CD14-positive monocyte (primary cell): ENCODE data around the gene CNTNAP1. TPM values are rescaled to one million over a fixed set of nuclear protein-coding genes. Genes with fewer than 3 reads are reported as not detected.
A peak's percentile ranks its signal among the peaks of the same experiment; 100 is the strongest.

ENCODE experiments used
- DNase-seq, 3 donors: peaks; one replicate each; pipeline ENCODE4 v3.0.0-alpha.2; 2011 to 2022
- H2AFZ ChIP-seq: 2 replicates; pipeline ENCODE4 v1.6.0; 2012; ENCODE audit warnings: mild to moderate bottlenecking, low read depth, low read length, inconsistent platforms; ENCODE audit not compliant: insufficient read depth, poor library complexity, severe bottlenecking
- H3K27ac ChIP-seq, 2 donors: 1 replicate in 1 of 2; 2 replicates in 1 of 2; pipeline ENCODE4 v1.5.1; 2012 to 2013; ENCODE audit warnings: low read length in 2 of 2, control low read depth in 1 of 2, inconsistent platforms in 1 of 2, low read depth in 1 of 2, mild to moderate bottlenecking in 1 of 2
- H3K27me3 ChIP-seq, 2 donors: one replicate each; pipeline versions ENCODE4 v1.6.0 to v1.6.1; 2011 to 2013; ENCODE audit warnings: low read length in 2 of 2; ENCODE audit not compliant: control insufficient read depth in 2 of 2, insufficient read depth in 2 of 2
- H3K36me3 ChIP-seq, 2 donors: replicated peaks in 1 of 2; 1 replicate in 1 of 2; 2 replicates in 1 of 2; pipeline versions ENCODE4 v1.5.1 to v1.6.1; 2012 to 2013; ENCODE audit warnings: low read length in 2 of 2, control low read depth in 1 of 2, inconsistent platforms in 1 of 2, mild to moderate bottlenecking in 1 of 2; ENCODE audit not compliant: insufficient read depth in 2 of 2, control insufficient read depth in 1 of 2
- H3K4me1 ChIP-seq, 2 donors: 1 replicate in 1 of 2; 2 replicates in 1 of 2; pipeline versions ENCODE4 v1.5.1 to v1.6.1; 2012 to 2013; ENCODE audit warnings: low read length in 2 of 2, control low read depth in 1 of 2, inconsistent platforms in 1 of 2, mild to moderate bottlenecking in 1 of 2, moderate library complexity in 1 of 2; ENCODE audit not compliant: insufficient read depth in 2 of 2, control insufficient read depth in 1 of 2
- H3K4me2 ChIP-seq: replicated peaks from 2 replicates; pipeline ENCODE3; 2012; ENCODE audit warnings: low read length, moderate library complexity, mild to moderate bottlenecking; ENCODE audit not compliant: poor library complexity, severe bottlenecking; ENCODE audit errors: extremely low read depth
- H3K4me3 ChIP-seq, 3 experiments: fragments of 200-600 bp in 1 of 3; sonication (generic) in 1 of 3; replicated peaks in 1 of 3; 1 replicate in 2 of 3; 2 replicates in 1 of 3; pipeline ENCODE4 v1.5.1; 2011 to 2013; ENCODE audit warnings: low read length in 3 of 3, mild to moderate bottlenecking in 3 of 3, control low read depth in 2 of 3, low read depth in 2 of 3, inconsistent platforms in 1 of 3, moderate library complexity in 1 of 3
- H3K79me2 ChIP-seq: 2 replicates; pipeline ENCODE4 v1.6.0; 2012; ENCODE audit warnings: mild to moderate bottlenecking, control low read depth, inconsistent platforms, low read length, moderate library complexity; ENCODE audit not compliant: insufficient read depth
- H3K9ac ChIP-seq: 2 replicates; pipeline ENCODE4 v1.6.0; 2017; ENCODE audit warnings: low read length, mild to moderate bottlenecking; ENCODE audit not compliant: insufficient read depth, poor library complexity, severe bottlenecking
- H3K9me3 ChIP-seq, 2 donors: replicated peaks in 1 of 2; 1 replicate in 1 of 2; 2 replicates in 1 of 2; pipeline versions ENCODE4 v1.5.1 to v1.6.1; 2012 to 2013; ENCODE audit warnings: low read length in 2 of 2, control low read depth in 1 of 2; ENCODE audit not compliant: control insufficient read depth in 1 of 2, insufficient read depth in 1 of 2
- H4K20me1 ChIP-seq: 2 replicates; pipeline ENCODE4 v1.6.0; 2012; ENCODE audit warnings: mild to moderate bottlenecking, low read length, control low read depth, moderate library complexity; ENCODE audit not compliant: insufficient read depth
- H3K27ac Mint-ChIP-seq, 7 donors: one replicate each; pipeline ENCODE4 v1.8.0; 2020; ENCODE audit warnings: mild to moderate bottlenecking in 7 of 7, mixed read lengths in 7 of 7, moderate library complexity in 6 of 7, inconsistent platforms in 2 of 7
- H3K27me3 Mint-ChIP-seq, 3 donors: one replicate each; pipeline ENCODE4 v1.8.0; 2021 to 2022; ENCODE audit warnings: low read depth in 3 of 3, mild to moderate bottlenecking in 3 of 3, mixed read lengths in 3 of 3, moderate library complexity in 3 of 3, inconsistent platforms in 1 of 3
- H3K36me3 Mint-ChIP-seq, 2 donors: one replicate each; pipeline ENCODE4 v1.8.0; 2020; ENCODE audit warnings: mixed read lengths in 2 of 2, inconsistent platforms in 1 of 2, mild to moderate bottlenecking in 1 of 2
- H3K4me1 Mint-ChIP-seq: one replicate; pipeline ENCODE4 v1.8.0; 2020; ENCODE audit warnings: mild to moderate bottlenecking, mixed read lengths
- H3K4me3 Mint-ChIP-seq, 2 donors: one replicate each; pipeline ENCODE4 v1.8.0; 2020; ENCODE audit warnings: mild to moderate bottlenecking in 2 of 2, mixed read lengths in 2 of 2, moderate library complexity in 1 of 2
- H3K9me3 Mint-ChIP-seq, 7 donors: one replicate each; pipeline ENCODE4 v1.8.0; 2020 to 2022; ENCODE audit warnings: mixed read lengths in 7 of 7, mild to moderate bottlenecking in 6 of 7, moderate library complexity in 6 of 7, inconsistent platforms in 2 of 7
- CTCF ChIP-seq: fragments of 200-600 bp; IDR thresholded peaks from one replicate; pipeline ENCODE4 v1.8.0; 2022; ENCODE audit warnings: antibody characterized with exemption, mild to moderate bottlenecking
- WGBS: methylation state at CpG from one replicate; pipeline ENCODE4 v1.1.5; 2013; ENCODE audit warnings: missing lambda C conversion rate; ENCODE audit not compliant: insufficient coverage; 5-methylcytosine and 5-hydroxymethylcytosine counted together
- intact Hi-C, 2 donors: fragments of 100-400 bp; cut with micrococcal nuclease; formaldehyde crosslinking; loops; one replicate each; pipeline versions ENCODE4 v1.15.0 to v1.15.1; 2023
- polyA plus RNA-seq, 3 donors: library from polyadenylated mRNA; depleted of rRNA in 1 of 3; unstranded in 2 of 3; stranded (reverse) in 1 of 3; fragments of 300-500 nt in 2 of 3; fragments of >200 nt in 1 of 3; fragmentation: Illumina TruSeq in 2 of 3; gene quantifications; 1 replicate in 2 of 3; 2 replicates in 1 of 3; pipeline ENCODE4 v1.2.3, GENCODE V29; 2012 to 2021
- small RNA-seq: library from RNA; depleted of rRNA; stranded (forward); fragments of <200 nt; gene quantifications from one replicate; pipeline ENCODE3, GENCODE V24; 2012; ENCODE audit warnings: low read depth; ENCODE audit not compliant: insufficient read length

The CNTNAP1 gene
- polyA plus RNA-seq, 3 donors, result 0.23 to 0.24 TPM; not detected in 1

- no peaks in the 10 kb centered on the region for H3K9me3 ChIP-seq
- no peak overlapping the region for H3K4me3 ChIP-seq
- TF ChIP-seq CTCF, result no peak
- H3K4me1 ChIP-seq, result peaks cover 25 to 27% of the 10 kb centered on the region in 2 donors
- Mint-ChIP-seq H3K36me3 (no peaks in the 10 kb centered on the region), H3K4me1 (peaks cover 16% of the 10 kb centered on the region), H3K27ac (peak overlapping the region in 1 of 7 donors; percentile 47), H3K4me3 (no peak overlapping the region), H3K9me3 (peaks cover 0 to 3% (median 0%) of the 10 kb centered on the region in 7 donors), H3K27me3 (peaks cover 14 to 26% (median 23%) of the 10 kb centered on the region in 3 donors)
- no peak for DNase-seq
- WGBS, result 96% methylated on average over 7 of the region's 11 CpGs
- intact Hi-C loops, result no loop called here
- H3K4me2 ChIP-seq, result no peak overlapping the region
- no peak overlapping the region for H2AFZ ChIP-seq
- no peaks in the 10 kb centered on the region for H4K20me1 ChIP-seq
- H3K79me2 ChIP-seq, result peaks cover 6% of the 10 kb centered on the region
- H3K9ac ChIP-seq, result no peak overlapping the region
- H3K27me3 ChIP-seq, result peaks cover 0 to 8% of the 10 kb centered on the region in 2 donors
- H3K36me3 ChIP-seq, result no peaks in the 10 kb centered on the region
- no peak overlapping the region for H3K27ac ChIP-seq
Observed at GRCh38 chr17:42748908-42749798, 66.8 kb downstream of the CNTNAP1 start.

Small RNA genes within 50 kb of the gene (small RNA-seq; reads per million reads assigned to genes)
- gene MIR6780A, result not detected

Other genes with a start within 250 kb of the CNTNAP1 start
- gene ATP6V0A1, start 223.7 kb upstream of the CNTNAP1 start, polyA plus RNA-seq, result 100 to 1,000 TPM in 1 of 3 donors, 10 to 100 TPM in 2; 36.1 to 126 (median 55.1) TPM
- 10 to 100 TPM; 10.4 to 32.9 (median 24.9) TPM for gene NAGLU, start 146.3 kb upstream of the CNTNAP1 start, polyA plus RNA-seq
- gene HSD17B1, start 129.6 kb upstream of the CNTNAP1 start, polyA plus RNA-seq, result under 1 TPM; 0.19 to 0.72 (median 0.27) TPM
- gene COASY, start 120.4 kb upstream of the CNTNAP1 start, polyA plus RNA-seq, result 10 to 100 TPM; 52.6 to 63.8 (median 57.9) TPM
- gene MLX, start 115.4 kb upstream of the CNTNAP1 start, polyA plus RNA-seq, result 100 to 1,000 TPM in 1 of 3 donors, 10 to 100 TPM in 2; 61.4 to 106 (median 63.5) TPM
- 1 to 10 TPM in 1 of 3 donors, not detected in 2; 1.2 TPM for gene PSMC3IP, start 104.8 kb upstream of the CNTNAP1 start, polyA plus RNA-seq
- 10 to 100 TPM; 34.0 to 69.9 (median 69.9) TPM for gene RETREG3, start 73.2 kb upstream of the CNTNAP1 start, polyA plus RNA-seq
- gene TUBG1, start 72.8 kb upstream of the CNTNAP1 start, polyA plus RNA-seq, result 10 to 100 TPM in 2 of 3 donors, 1 to 10 TPM in 1; 7.5 to 17.4 (median 10.2) TPM
- 1 to 10 TPM in 1 of 3 donors, under 1 TPM in 2; 0.31 to 7.3 (median 0.47) TPM for gene TUBG2, start 23.2 kb upstream of the CNTNAP1 start, polyA plus RNA-seq
- under 1 TPM; 0.38 to 0.43 (median 0.41) TPM for gene PLEKHH3, start 5.5 kb upstream of the CNTNAP1 start, polyA plus RNA-seq
- gene CCR10, start 688 bp upstream of the CNTNAP1 start, polyA plus RNA-seq, result under 1 TPM in 2 of 3 donors, not detected in 1; 0.13 to 0.37 TPM
- 100 to 1,000 TPM in 1 of 3 donors, 10 to 100 TPM in 2; 12.3 to 169 (median 17.8) TPM for gene EZH1, start 62.5 kb downstream of the CNTNAP1 start, polyA plus RNA-seq
- gene RAMP2, start 78.7 kb downstream of the CNTNAP1 start, polyA plus RNA-seq, result not detected
- 100 to 1,000 TPM in 2 of 3 donors, 10 to 100 TPM in 1; 71.3 to 125 (median 104) TPM for gene VPS25, start 90.9 kb downstream of the CNTNAP1 start, polyA plus RNA-seq
- not detected for gene WNK4, start 98.1 kb downstream of the CNTNAP1 start, polyA plus RNA-seq
- 100 to 1,000 TPM in 2 of 3 donors, 10 to 100 TPM in 1; 21.5 to 171 (median 156) TPM for gene COA3, start 116.2 kb downstream of the CNTNAP1 start, polyA plus RNA-seq
- not detected for gene CNTD1, start 116.3 kb downstream of the CNTNAP1 start, polyA plus RNA-seq
- 100 to 1,000 TPM in 1 of 3 donors, 10 to 100 TPM in 2; 68.1 to 105 (median 91.8) TPM for gene BECN1, start 141.8 kb downstream of the CNTNAP1 start, polyA plus RNA-seq
- gene PSME3, start 150.9 kb downstream of the CNTNAP1 start, polyA plus RNA-seq, result 100 to 1,000 TPM in 2 of 3 donors, 10 to 100 TPM in 1; 61.9 to 137 (median 124) TPM
- gene AOC2, start 162.0 kb downstream of the CNTNAP1 start, polyA plus RNA-seq, result 1 to 10 TPM in 1 of 3 donors, under 1 TPM in 1, not detected in 1; 0.09 to 1.6 TPM
- gene AOC3, start 168.7 kb downstream of the CNTNAP1 start, polyA plus RNA-seq, result under 1 TPM in 1 of 3 donors, not detected in 2; 0.85 TPM
- gene G6PC1, start 218.3 kb downstream of the CNTNAP1 start, polyA plus RNA-seq, result not detected